H1 (cell line): ENCODE results near the gene RHCG. TPM values are rescaled to one million over a fixed set of nuclear protein-coding genes. Genes with fewer than 3 reads are reported as not detected.

Experiments
- CTCF ChIA-PET: fragments of 300-600 bp; sonication (Branson Sonifier 250); formaldehyde crosslinking; loops from one replicate; lab custom pipeline; 2021; ENCODE audit not compliant: partially characterized antibody; lab: Charles Lee
- POLR2A ChIA-PET: fragments of 300-600 bp; sonication (Branson Sonifier 250); formaldehyde crosslinking; loops from one replicate; lab custom pipeline; 2021; ENCODE audit warnings: inconsistent platforms; ENCODE audit not compliant: partially characterized antibody; lab: Charles Lee
- DNase-seq, 2 experiments: peaks; one replicate each; pipeline versions ENCODE4 v3.0.0 to v3.0.0-alpha.2; 2010 to 2022; ENCODE audit warnings: low spot score in 2 of 2, low read depth in 1 of 2, mixed read lengths in 1 of 2
- FAIRE-seq: peaks from 2 replicates; lab custom pipeline; 2011; peaks lifted over from hg19 to GRCh38; lab: Jason Lieb, UNC
- H2AFZ ChIP-seq: 2 replicates; pipeline ENCODE4 v1.8.1; 2012; ENCODE audit warnings: low read length, inconsistent platforms
- H2AK5ac ChIP-seq: 2 replicates; pipeline ENCODE4 v1.6.1; 2013; ENCODE audit warnings: low read depth, low read length
- H2BK120ac ChIP-seq: replicated peaks from 2 replicates; pipeline ENCODE3; 2013; ENCODE audit warnings: low read depth, low read length, inconsistent platforms
- H2BK12ac ChIP-seq: 2 replicates; pipeline ENCODE4 v1.6.1; 2013; ENCODE audit warnings: low read depth, low read length
- H2BK15ac ChIP-seq: 2 replicates; pipeline ENCODE4 v1.6.1; 2013; ENCODE audit warnings: low read length
- H2BK20ac ChIP-seq: 2 replicates; pipeline ENCODE4 v1.6.1; 2013; ENCODE audit warnings: low read length
- H2BK5ac ChIP-seq: 2 replicates; pipeline ENCODE4 v1.6.1; 2013; ENCODE audit warnings: low read depth, low read length
- H3K14ac ChIP-seq: 2 replicates; pipeline ENCODE4 v1.6.1; 2013; ENCODE audit warnings: inconsistent platforms; ENCODE audit not compliant: insufficient read length
- H3K18ac ChIP-seq: 2 replicates; pipeline ENCODE4 v1.6.1; 2013; ENCODE audit warnings: low read length; ENCODE audit errors: extremely low read depth
- H3K23ac ChIP-seq: 2 replicates; pipeline ENCODE4 v1.6.1; 2013; ENCODE audit warnings: inconsistent platforms; ENCODE audit not compliant: insufficient read length
- H3K23me2 ChIP-seq: 2 replicates; pipeline ENCODE4 v1.6.1; 2013; ENCODE audit warnings: low read depth, low read length
- H3K27ac ChIP-seq: 2 replicates; pipeline ENCODE4 v1.6.1; 2011; ENCODE audit warnings: low read depth, low read length, inconsistent platforms
- H3K27me3 ChIP-seq, 4 experiments: replicated peaks in 1 of 4; 1 replicate in 1 of 4; 2 replicates in 3 of 4; pipeline versions ENCODE4 v1.6.1 to v1.8.1; 2011 to 2013; ENCODE audit warnings: low read length in 3 of 4, mild to moderate bottlenecking in 3 of 4, inconsistent platforms in 2 of 4, mixed read lengths in 2 of 4, moderate library complexity in 1 of 4; ENCODE audit not compliant: control insufficient read depth in 3 of 4, insufficient read depth in 3 of 4; ENCODE audit errors: extremely low read depth in 1 of 4
- H3K36me3 ChIP-seq, 4 experiments: 2 replicates each; pipeline versions ENCODE4 v1.6.1 to v1.8.1; 2011 to 2013; ENCODE audit warnings: mild to moderate bottlenecking in 4 of 4, low read length in 3 of 4, moderate library complexity in 2 of 4, control low read depth in 1 of 4, inconsistent platforms in 1 of 4; ENCODE audit not compliant: insufficient read depth in 4 of 4, control insufficient read depth in 2 of 4
- H3K4ac ChIP-seq: replicated peaks from 2 replicates; pipeline ENCODE3; 2013; ENCODE audit warnings: low read length, low read depth, mixed read lengths, inconsistent platforms; ENCODE audit not compliant: insufficient read length
- H3K4me1 ChIP-seq, 4 experiments: replicated peaks in 1 of 4; 1 replicate in 1 of 4; 2 replicates in 3 of 4; pipeline versions ENCODE4 v1.6.1 to v1.8.1; 2011 to 2013; ENCODE audit warnings: low read length in 3 of 4, inconsistent platforms in 2 of 4, mixed read lengths in 1 of 4; ENCODE audit not compliant: insufficient read depth in 4 of 4, control insufficient read depth in 3 of 4
- H3K4me2 ChIP-seq, 2 experiments: 2 replicates each; pipeline versions ENCODE4 v1.6.1 to v1.8.1; 2011 to 2013; ENCODE audit warnings: low read depth in 2 of 2, low read length in 2 of 2, control low read depth in 1 of 2, inconsistent platforms in 1 of 2, mild to moderate bottlenecking in 1 of 2; ENCODE audit not compliant: insufficient read depth in 1 of 2
- H3K4me3 ChIP-seq, 4 experiments: fragments of 200-600, 300-600 bp in 1 of 4; sonication (generic), shearing (Covaris generic), sonication (Bioruptor Twin) in 1 of 4; 2 replicates each; pipeline versions ENCODE4 v1.5.1 to v1.8.1; 2011 to 2016; ENCODE audit warnings: low read length in 4 of 4, low read depth in 3 of 4, control low read depth in 2 of 4, inconsistent platforms in 2 of 4, mild to moderate bottlenecking in 2 of 4, mixed read lengths in 1 of 4, moderate library complexity in 1 of 4; ENCODE audit not compliant: insufficient read depth in 2 of 4; ENCODE audit errors: extremely low read depth in 1 of 4
- H3K56ac ChIP-seq: replicated peaks from 2 replicates; pipeline ENCODE3; 2013; ENCODE audit warnings: low read depth, mild to moderate bottlenecking, mixed read lengths, low read length, inconsistent platforms; ENCODE audit not compliant: insufficient read length
- H3K79me1 ChIP-seq: 2 replicates; pipeline ENCODE4 v1.6.1; 2013; ENCODE audit warnings: low read depth, low read length, control low read depth
- H3K79me2 ChIP-seq, 2 experiments: 2 replicates each; pipeline versions ENCODE4 v1.6.1 to v1.8.1; 2012 to 2013; ENCODE audit warnings: low read length in 2 of 2, mild to moderate bottlenecking in 2 of 2, inconsistent platforms in 1 of 2; ENCODE audit not compliant: insufficient read depth in 2 of 2, control insufficient read depth in 1 of 2
- H3K9ac ChIP-seq, 4 experiments: replicated peaks in 1 of 4; 1 replicate in 1 of 4; 2 replicates in 3 of 4; pipeline versions ENCODE4 v1.6.1 to v1.8.1; 2011 to 2013; ENCODE audit warnings: low read depth in 3 of 4, low read length in 3 of 4, control low read depth in 2 of 4, mild to moderate bottlenecking in 2 of 4, moderate library complexity in 2 of 4, inconsistent platforms in 1 of 4; ENCODE audit errors: extremely low read depth in 1 of 4
- H3K9me3 ChIP-seq, 2 experiments: 2 replicates each; pipeline versions ENCODE4 v1.6.1 to v1.8.1; 2012 to 2013; ENCODE audit warnings: mild to moderate bottlenecking in 2 of 2, moderate library complexity in 2 of 2, control low read depth in 1 of 2, inconsistent platforms in 1 of 2, low read depth in 1 of 2, low read length in 1 of 2, mixed read lengths in 1 of 2; ENCODE audit not compliant: insufficient read depth in 2 of 2
- H4K20me1 ChIP-seq, 2 experiments: replicated peaks in 1 of 2; 2 replicates each; pipeline versions ENCODE3 to v1.8.1; 2011 to 2013; ENCODE audit warnings: inconsistent platforms in 2 of 2, low read length in 2 of 2, mild to moderate bottlenecking in 1 of 2; ENCODE audit not compliant: insufficient read depth in 2 of 2, control insufficient read depth in 1 of 2
- H4K5ac ChIP-seq: 2 replicates; pipeline ENCODE4 v1.6.1; 2013; ENCODE audit warnings: low read length, low read depth, mixed read lengths, inconsistent platforms; ENCODE audit not compliant: insufficient read length
- H4K8ac ChIP-seq: 2 replicates; pipeline ENCODE4 v1.8.0; 2013; ENCODE audit warnings: mild to moderate bottlenecking, moderate library complexity, low read length, inconsistent platforms; ENCODE audit not compliant: insufficient read depth; ENCODE audit errors: extremely low read depth
- H4K91ac ChIP-seq: replicated peaks from 2 replicates; pipeline ENCODE3; 2013; ENCODE audit warnings: low read length, mixed read lengths, inconsistent platforms; ENCODE audit not compliant: insufficient read length
- CBX8 ChIP-seq: fragments of 300-800, 300-1000 bp; sonication (generic); IDR thresholded peaks from 2 replicates; pipeline ENCODE4 v1.7.1; 2016; ENCODE audit warnings: low read depth, low read length, borderline replicate concordance
- CTBP2 ChIP-seq: IDR thresholded peaks from 2 replicates; pipeline ENCODE4 v1.7.0; 2011; ENCODE audit warnings: borderline replicate concordance, mild to moderate bottlenecking, moderate library complexity, mixed read lengths, low read length; ENCODE audit not compliant: insufficient read depth, insufficient read length
- EP300 ChIP-seq, 2 experiments: IDR thresholded peaks; 1 replicate in 1 of 2; 2 replicates in 1 of 2; pipeline ENCODE4 v1.6.1; 2011 to 2012; ENCODE audit warnings: low read depth in 2 of 2, low read length in 2 of 2, mild to moderate bottlenecking in 2 of 2, borderline replicate concordance in 1 of 2, inconsistent platforms in 1 of 2, moderate library complexity in 1 of 2
- KDM1A ChIP-seq: fragments of 200-600, 300-600 bp; sonication (generic); IDR thresholded peaks from 2 replicates; pipeline ENCODE4 v1.7.1; 2016; ENCODE audit warnings: mild to moderate bottlenecking, low read length, borderline replicate concordance
- WGBS, 2 experiments: shearing (Covaris generic) in 1 of 2; methylation state at CpG; one replicate each; pipeline versions ENCODE4 v1.1.6 to v1.1.7; 2013 to 2015; ENCODE audit warnings: low lambda C conversion rate in 2 of 2, mixed read lengths in 2 of 2, inconsistent platforms in 1 of 2, low coverage in 1 of 2, missing lambda C conversion rate in 1 of 2; ENCODE audit not compliant: insufficient replicate concordance in 2 of 2, insufficient coverage in 1 of 2, insufficient read length in 1 of 2; ENCODE audit errors: extremely low coverage in 1 of 2, missing lambda C conversion rate in 1 of 2; 5-methylcytosine and 5-hydroxymethylcytosine counted together
- polyA plus RNA-seq, 7 experiments: library from polyadenylated mRNA; depleted of rRNA in 3 of 7; stranded (reverse) in 5 of 7; unstranded in 2 of 7; fragments of >200 nt in 5 of 7; fragments of 200-250 nt in 2 of 7; gene quantifications; 1 replicate in 5 of 7; 2 replicates in 1 of 7; 4 replicates in 1 of 7; pipeline versions ENCODE4 v1.2.1 to v1.2.3, GENCODE V29; 2011 to 2013; ENCODE audit warnings: missing spikeins in 2 of 7, mixed read lengths in 2 of 7
- total RNA-seq: library from RNA; stranded (reverse); fragmentation: NEBNext Ultra II Directional; extraction: Animal tissue kit (Norgen Biotek cat#: 25700); gene quantifications from 2 replicates; pipeline ENCODE4 v1.2.1, GENCODE V29; 2021

RHCG gene
- total and polyA plus RNA-seq, 2 of the 8 experiments (the other 6 are each of a cell fraction or from before 2014, with no cell fraction given), result 0.68 TPM; not detected in 1

- Histone ChIP-seq H2BK5ac (no peak overlapping the region), H4K8ac (no peak overlapping the region), H3K4me2 (no peak overlapping the region), H2AK5ac (no peak overlapping the region), H4K5ac (no peak overlapping the region), H2BK12ac (no peak overlapping the region), H3K4me1 (no peaks in the 10 kb centered on the region), H3K4me3 (no peak overlapping the region), H3K14ac (no peak overlapping the region), H2BK20ac (no peak overlapping the region), H3K79me1 (no peaks in the 10 kb centered on the region), H3K23ac (no peak overlapping the region), H3K27me3 (no peaks in the 10 kb centered on the region; a peak in 1 of 7 replicates), H3K79me2 (no peaks in the 10 kb centered on the region), H4K91ac (no peak overlapping the region), H3K23me2 (no peaks in the 10 kb centered on the region), H3K9ac (no peak overlapping the region), H4K20me1 (no peaks in the 10 kb centered on the region), H3K18ac (no peak overlapping the region), H3K56ac (no peak overlapping the region), H3K27ac (no peak overlapping the region), H3K36me3 (no peaks in the 10 kb centered on the region), H3K9me3 (no peaks in the 10 kb centered on the region), H2AFZ (no peak overlapping the region), H2BK120ac (no peak overlapping the region), H2BK15ac (no peak overlapping the region), H3K4ac (no peak overlapping the region)
- ChIA-PET CTCF (interaction anchor here (1.6 kb wide), 1 partner anchor 18 kb away, joined by 6 read pairs; no protein-coding TSS in a partner anchor), POLR2A (no interaction called here)
- WGBS, 2 experiments, result 71% methylated on average over 3 of the region's 3 CpGs; no CpG with 5 or more reads in 1 of the 2 experiments
- DNase-seq, result no peak
- no peak for FAIRE-seq
- TF ChIP-seq CBX8 (no peak), EP300 (IDR thresholded peaks at IDR 0.05; ENCODE audit: borderline replicate concordance in 1 of 2, low read depth in 2 of 2, low read length in 2 of 2) (no peak), KDM1A (no peak), CTBP2 (no peak)
These were observed 16.9 kb upstream of the RHCG start for GRCh38 chr15:89513284-89513683.
